HT-29 (cell line): ENCODE results near the gene TTC39B. TPM values are rescaled to one million over a fixed set of nuclear protein-coding genes. Genes with fewer than 3 reads are reported as not detected.

Experiments used
- DNase-seq: peaks from one replicate; pipeline ENCODE4 v3.0.0-alpha.2; 2015; ENCODE audit warnings: low spot score
- small RNA-seq: library from RNA; depleted of rRNA; stranded (forward); fragments of <200 nt; gene quantifications from one replicate; pipeline ENCODE3, GENCODE V24; 2014
- total RNA-seq: library from RNA; depleted of rRNA; stranded (reverse); fragments of >200 nt; shearing (Covaris generic); gene quantifications from 2 replicates; pipeline ENCODE4 v1.2.3, GENCODE V29; 2014; rRNA removed

The TTC39B gene
- total RNA-seq, 1 experiment from 2014 or later = 3.9 TPM

DNA sequence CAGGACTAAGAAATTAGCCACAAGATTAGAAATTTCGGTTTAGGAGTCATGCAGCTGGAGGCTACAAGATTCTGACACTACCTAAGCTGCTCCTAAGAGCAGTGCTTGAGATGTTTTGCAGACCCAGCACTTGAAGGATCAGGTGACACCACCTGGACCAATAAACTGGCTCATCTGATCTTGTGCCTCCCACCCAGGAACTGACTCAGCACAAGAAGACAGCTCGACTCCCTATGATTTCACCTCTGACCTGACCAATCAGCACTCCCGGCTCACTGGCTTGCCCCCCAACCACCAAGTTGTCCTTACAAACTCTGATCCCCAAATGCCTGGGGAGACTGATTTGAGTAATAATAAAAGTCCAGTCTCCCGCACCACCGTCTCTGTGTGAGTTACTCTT, 170.4 kb downstream of the TTC39B start:
- no peak for DNase-seq

GRCh38 chr9:15135164-15135792, 171.7 kb downstream of the TTC39B start:
- peak; percentile 73 for DNase-seq

DNA sequence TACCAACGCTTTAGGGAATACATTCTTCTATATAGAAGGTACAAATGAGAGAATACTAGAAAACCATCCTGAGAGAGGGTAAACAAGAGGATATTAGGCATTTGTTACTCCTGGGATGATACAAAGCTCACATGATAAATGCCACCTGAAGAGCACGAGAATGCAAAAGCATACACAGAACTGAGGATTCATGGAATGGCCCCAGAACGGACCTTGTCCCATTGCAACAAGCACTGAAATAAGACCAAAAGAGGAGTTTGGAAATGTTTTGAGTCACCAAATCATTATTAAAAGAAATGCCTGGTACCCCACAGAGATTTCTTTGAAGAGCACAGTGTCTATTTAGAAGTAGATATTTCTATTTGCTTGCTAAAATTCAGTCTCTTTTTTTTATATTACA, 173.5 kb downstream of the TTC39B start:
- DNase-seq = no peak

GRCh38 chr9:15132091-15132490, 174.9 kb downstream of the TTC39B start:
- DNase-seq = no peak

GRCh38 chr9:15131094-15131493, 175.9 kb downstream of the TTC39B start:
- DNase-seq = no peak

DNA sequence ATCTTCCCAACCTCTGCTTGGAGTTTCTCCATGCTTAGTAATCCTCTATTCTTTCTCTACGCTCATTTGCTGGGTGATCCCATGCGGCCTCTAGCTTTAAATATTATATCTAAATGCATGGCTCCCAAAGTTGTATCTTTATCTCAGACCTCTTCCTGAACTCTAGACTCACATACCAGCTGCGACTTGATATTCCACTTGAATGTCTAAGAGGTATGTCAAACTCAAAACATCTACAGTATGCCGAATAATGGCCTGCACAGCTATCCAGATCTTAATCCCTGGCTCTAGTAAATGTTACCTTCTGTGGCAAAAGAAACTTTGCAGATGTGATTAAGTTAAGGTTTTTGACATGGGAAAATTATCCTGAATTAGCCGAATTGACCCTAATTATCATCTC, 179.2 kb downstream of the TTC39B start:
- DNase-seq = no peak

GRCh38 chr9:15121630-15122029, 185.4 kb downstream of the TTC39B start:
- DNase-seq = no peak

GRCh38 chr9:15116130-15116580, 190.9 kb downstream of the TTC39B start:
- DNase-seq = no peak

GRCh38 chr9:15115702-15116101, 191.3 kb downstream of the TTC39B start:
- DNase-seq = no peak

- DNase-seq = no peak
Observed at GRCh38 chr9:15115041-15115440, 192.0 kb downstream of the TTC39B start.

Small RNAs within 50 kb of the gene (small RNA-seq; reads per million reads assigned to genes)
- gene RNU6-559P = not detected

Other genes with a start within 250 kb of the TTC39B start
- gene SNAPC3, start 115.7 kb upstream of the TTC39B start, total RNA-seq = 34.5 and 36.7 TPM in 2 replicates
- gene PSIP1, start 203.8 kb upstream of the TTC39B start, total RNA-seq = 27.0 and 40.7 TPM in 2 replicates
- 0.16 and 0.31 TPM in 2 replicates for gene CCDC171, start 245.8 kb upstream of the TTC39B start, total RNA-seq